WTC11 (cell line): ENCODE data around the gene TMC6. TPM values are rescaled to one million over a fixed set of nuclear protein-coding genes. Genes with fewer than 3 reads are reported as not detected.

Experiments
- ATAC-seq: fragments of 200-7000 bp; cut with Tn5 transposase; 2 replicates; pipeline ENCODE4 v1.10.0; 2021; ENCODE audit warnings: mild to moderate bottlenecking, moderate library complexity
- CTCF ChIA-PET: fragments of 300-600 bp; sonication (Branson Sonifier 250); formaldehyde crosslinking; loops from one replicate; lab custom pipeline; 2021; ENCODE audit warnings: antibody characterized with exemption; lab: Charles Lee
- POLR2A ChIA-PET: fragments of 350-600 bp; sonication (Branson Sonifier 250); formaldehyde crosslinking; loops from one replicate; lab custom pipeline; 2021; ENCODE audit warnings: antibody characterized with exemption; lab: Charles Lee
- DNase-seq: peaks from one replicate; pipeline ENCODE4 v3.0.0; 2021; ENCODE audit warnings: low spot score
- H3K27ac Mint-ChIP-seq: 2 replicates; pipeline ENCODE4 v1.8.0; 2021; ENCODE audit warnings: mixed read lengths
- H3K27me3 Mint-ChIP-seq: 2 replicates; pipeline ENCODE4 v1.8.0; 2021; ENCODE audit warnings: low read depth, mild to moderate bottlenecking, moderate library complexity, mixed read lengths
- H3K36me3 Mint-ChIP-seq: 2 replicates; pipeline ENCODE4 v1.8.0; 2021; ENCODE audit warnings: mixed read lengths
- H3K4me1 Mint-ChIP-seq: 2 replicates; pipeline ENCODE4 v1.8.0; 2022; ENCODE audit warnings: mixed read lengths
- H3K4me3 Mint-ChIP-seq: 2 replicates; pipeline ENCODE4 v1.8.0; 2021; ENCODE audit warnings: mild to moderate bottlenecking, moderate library complexity, mixed read lengths
- H3K9me3 Mint-ChIP-seq: 2 replicates; pipeline ENCODE4 v1.8.0; 2021; ENCODE audit warnings: mixed read lengths
- ATF2 ChIP-seq: sonication (generic); formaldehyde crosslinking; IDR thresholded peaks from 2 replicates; pipeline ENCODE4 v1.8.1; 2022; ENCODE audit warnings: low read depth, missing genetic modification reagents, borderline replicate concordance
- ERG ChIP-seq: fragments of 250-450 bp; sonication (Bioruptor Pico); IDR thresholded peaks from 2 replicates; pipeline ENCODE4 v1.8.0; 2021; ENCODE audit warnings: mild to moderate bottlenecking
- ESRRA ChIP-seq: sonication (generic); formaldehyde crosslinking; IDR thresholded peaks from 2 replicates; pipeline ENCODE4 v1.8.1; 2022; ENCODE audit warnings: mild to moderate bottlenecking, missing genetic modification reagents, borderline replicate concordance
- GRHL2 ChIP-seq: fragments of 250-450 bp; sonication (Bioruptor Pico); IDR thresholded peaks from 2 replicates; pipeline ENCODE4 v1.8.0; 2022; ENCODE audit warnings: mild to moderate bottlenecking, moderate library complexity; ENCODE audit not compliant: insufficient replicate concordance, severe bottlenecking
- IRF1 ChIP-seq: sonication (generic); formaldehyde crosslinking; IDR thresholded peaks from 2 replicates; pipeline ENCODE4 v1.8.0; 2023; ENCODE audit warnings: missing genetic modification reagents
- IRF2 ChIP-seq: sonication (generic); formaldehyde crosslinking; IDR thresholded peaks from 2 replicates; pipeline ENCODE4 v1.8.0; 2022; ENCODE audit warnings: low read depth, missing genetic modification reagents, borderline replicate concordance
- MAX ChIP-seq: sonication (generic); formaldehyde crosslinking; IDR thresholded peaks from 2 replicates; pipeline ENCODE4 v1.8.0; 2022; ENCODE audit warnings: mild to moderate bottlenecking, missing genetic modification reagents
- NR2C2 ChIP-seq: sonication (generic); formaldehyde crosslinking; IDR thresholded peaks from 2 replicates; pipeline ENCODE4 v1.8.0; 2022; ENCODE audit warnings: mild to moderate bottlenecking, missing genetic modification reagents
- NR3C1 ChIP-seq: sonication (generic); formaldehyde crosslinking; conservative IDR thresholded peaks from 2 replicates; pipeline ENCODE4 v1.8.1; 2023; ENCODE audit warnings: low read depth, mild to moderate bottlenecking, missing genetic modification reagents
- SOX15 ChIP-seq: fragments of 250-450 bp; sonication (Bioruptor Pico); IDR thresholded peaks from 2 replicates; pipeline ENCODE4 v1.9.0; 2021; ENCODE audit warnings: mild to moderate bottlenecking
- TEAD1 ChIP-seq: sonication (generic); formaldehyde crosslinking; IDR thresholded peaks from 2 replicates; pipeline ENCODE4 v1.8.0; 2022; ENCODE audit warnings: mild to moderate bottlenecking, missing genetic modification reagents
- ZBTB43 ChIP-seq: sonication (generic); formaldehyde crosslinking; IDR thresholded peaks from 2 replicates; pipeline ENCODE4 v1.8.1; 2023; ENCODE audit warnings: mild to moderate bottlenecking, missing genetic modification reagents
- ZNF396 ChIP-seq: fragments of 250-450 bp; sonication (Bioruptor Pico); IDR thresholded peaks from 2 replicates; pipeline ENCODE4 v1.8.0; 2021; ENCODE audit warnings: mild to moderate bottlenecking, moderate library complexity, borderline replicate concordance
- ZNF416 ChIP-seq: fragments of 250-450 bp; sonication (Bioruptor Pico); IDR thresholded peaks from 2 replicates; pipeline ENCODE4 v1.9.0; 2021; ENCODE audit warnings: mild to moderate bottlenecking, inconsistent platforms
- total RNA-seq: library from RNA; stranded (reverse); gene quantifications from 3 replicates; pipeline ENCODE4 v1.2.3, GENCODE V29; 2021
- TF ChIP-seq, protein P1 (sequence below): fragments of 200-600 bp; IDR thresholded peaks from 2 replicates; pipeline ENCODE4 v1.8.0; 2022; ENCODE audit warnings: antibody characterized with exemption
- TF ChIP-seq, protein P2 (sequence below): sonication (generic); formaldehyde crosslinking; IDR thresholded peaks from 2 replicates; pipeline ENCODE4 v1.8.0; 2022; ENCODE audit warnings: mild to moderate bottlenecking, missing genetic modification reagents
- TF ChIP-seq, protein P3 (sequence below): sonication (generic); formaldehyde crosslinking; IDR thresholded peaks from 2 replicates; pipeline ENCODE4 v1.8.0; 2022; ENCODE audit warnings: missing genetic modification reagents

TMC6 gene
- total RNA-seq, 1 experiment from 2014 or later: 120 TPM

DNA sequence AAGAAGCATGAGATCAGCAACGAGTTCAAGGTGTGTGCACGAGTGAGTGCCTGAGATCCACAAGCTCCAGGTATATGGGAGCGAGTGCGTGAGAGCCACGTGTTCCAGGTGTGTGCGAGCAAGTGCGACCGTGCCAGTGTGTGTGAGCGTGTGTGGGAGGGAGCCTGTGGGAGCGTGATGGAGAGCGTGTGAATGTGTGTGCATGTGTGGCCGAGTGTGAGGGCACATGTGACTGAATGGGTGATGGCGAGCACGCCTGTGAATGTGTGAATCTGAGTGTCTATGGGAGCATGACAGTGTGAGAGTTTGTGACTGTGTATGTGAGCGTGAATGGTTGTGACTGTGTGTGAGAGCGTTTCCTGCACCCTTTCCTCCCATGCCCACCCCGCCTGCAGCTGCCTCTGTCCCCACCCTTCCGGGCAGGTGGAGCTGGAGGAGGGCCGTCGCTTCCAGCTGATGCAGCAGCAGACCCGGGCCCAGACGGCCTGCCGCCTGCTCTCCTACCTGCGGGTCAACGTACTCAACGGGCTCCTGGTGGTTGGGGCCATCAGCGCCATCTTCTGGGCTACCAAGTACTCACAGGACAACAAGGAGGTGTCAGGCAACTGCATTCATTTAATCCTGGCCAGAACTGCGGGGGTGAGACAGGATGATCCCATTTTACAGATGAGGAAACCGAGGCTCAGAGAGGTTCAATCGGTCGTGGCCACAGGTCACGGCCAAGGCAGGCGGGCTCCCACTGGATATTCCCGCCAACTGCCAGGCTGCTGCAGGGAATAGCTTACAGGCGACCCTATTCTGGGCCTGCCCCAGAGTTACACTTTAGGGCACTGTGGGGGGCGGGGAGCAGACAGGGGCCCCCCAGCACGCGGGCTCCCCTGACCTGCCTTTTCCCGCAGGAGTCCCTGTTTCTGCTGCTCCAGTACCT is 5.7 kb upstream of the TMC6 start (continued):
- TF ChIP-seq GRHL2 (CRISPR knock-in tag) (no peak), NR2C2 (no peak), IRF1 (CRISPR knock-in tag) (no peak), ESRRA (CRISPR knock-in tag) (no peak), IRF2 (CRISPR knock-in tag) (no peak), ZNF396 (CRISPR knock-in tag) (peak; percentile 74; the same call in 1 of the 2 replicates), ERG (CRISPR knock-in tag) (no peak), TEAD1 (CRISPR knock-in tag) (0 out of 2 replicates have a peak, but pooled peaks have one; percentile 16), ATF2 (CRISPR knock-in tag) (no peak), SOX15 (CRISPR knock-in tag) (no peak), ZBTB43 (CRISPR knock-in tag) (peak; percentile 58; the same call in 1 of the 2 replicates), MAX (CRISPR knock-in tag) (peak; percentile 78), NR3C1 (no peak)
- TF ChIP-seq, protein P1, sequence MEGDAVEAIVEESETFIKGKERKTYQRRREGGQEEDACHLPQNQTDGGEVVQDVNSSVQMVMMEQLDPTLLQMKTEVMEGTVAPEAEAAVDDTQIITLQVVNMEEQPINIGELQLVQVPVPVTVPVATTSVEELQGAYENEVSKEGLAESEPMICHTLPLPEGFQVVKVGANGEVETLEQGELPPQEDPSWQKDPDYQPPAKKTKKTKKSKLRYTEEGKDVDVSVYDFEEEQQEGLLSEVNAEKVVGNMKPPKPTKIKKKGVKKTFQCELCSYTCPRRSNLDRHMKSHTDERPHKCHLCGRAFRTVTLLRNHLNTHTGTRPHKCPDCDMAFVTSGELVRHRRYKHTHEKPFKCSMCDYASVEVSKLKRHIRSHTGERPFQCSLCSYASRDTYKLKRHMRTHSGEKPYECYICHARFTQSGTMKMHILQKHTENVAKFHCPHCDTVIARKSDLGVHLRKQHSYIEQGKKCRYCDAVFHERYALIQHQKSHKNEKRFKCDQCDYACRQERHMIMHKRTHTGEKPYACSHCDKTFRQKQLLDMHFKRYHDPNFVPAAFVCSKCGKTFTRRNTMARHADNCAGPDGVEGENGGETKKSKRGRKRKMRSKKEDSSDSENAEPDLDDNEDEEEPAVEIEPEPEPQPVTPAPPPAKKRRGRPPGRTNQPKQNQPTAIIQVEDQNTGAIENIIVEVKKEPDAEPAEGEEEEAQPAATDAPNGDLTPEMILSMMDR: peak; percentile 40; the same call in 1 of the 2 replicates
- TF ChIP-seq, protein P2, sequence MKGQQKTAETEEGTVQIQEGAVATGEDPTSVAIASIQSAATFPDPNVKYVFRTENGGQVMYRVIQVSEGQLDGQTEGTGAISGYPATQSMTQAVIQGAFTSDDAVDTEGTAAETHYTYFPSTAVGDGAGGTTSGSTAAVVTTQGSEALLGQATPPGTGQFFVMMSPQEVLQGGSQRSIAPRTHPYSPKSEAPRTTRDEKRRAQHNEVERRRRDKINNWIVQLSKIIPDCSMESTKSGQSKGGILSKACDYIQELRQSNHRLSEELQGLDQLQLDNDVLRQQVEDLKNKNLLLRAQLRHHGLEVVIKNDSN (CRISPR knock-in tag): no peak
- TF ChIP-seq, all 79 proteins: peak for 8

DNA sequence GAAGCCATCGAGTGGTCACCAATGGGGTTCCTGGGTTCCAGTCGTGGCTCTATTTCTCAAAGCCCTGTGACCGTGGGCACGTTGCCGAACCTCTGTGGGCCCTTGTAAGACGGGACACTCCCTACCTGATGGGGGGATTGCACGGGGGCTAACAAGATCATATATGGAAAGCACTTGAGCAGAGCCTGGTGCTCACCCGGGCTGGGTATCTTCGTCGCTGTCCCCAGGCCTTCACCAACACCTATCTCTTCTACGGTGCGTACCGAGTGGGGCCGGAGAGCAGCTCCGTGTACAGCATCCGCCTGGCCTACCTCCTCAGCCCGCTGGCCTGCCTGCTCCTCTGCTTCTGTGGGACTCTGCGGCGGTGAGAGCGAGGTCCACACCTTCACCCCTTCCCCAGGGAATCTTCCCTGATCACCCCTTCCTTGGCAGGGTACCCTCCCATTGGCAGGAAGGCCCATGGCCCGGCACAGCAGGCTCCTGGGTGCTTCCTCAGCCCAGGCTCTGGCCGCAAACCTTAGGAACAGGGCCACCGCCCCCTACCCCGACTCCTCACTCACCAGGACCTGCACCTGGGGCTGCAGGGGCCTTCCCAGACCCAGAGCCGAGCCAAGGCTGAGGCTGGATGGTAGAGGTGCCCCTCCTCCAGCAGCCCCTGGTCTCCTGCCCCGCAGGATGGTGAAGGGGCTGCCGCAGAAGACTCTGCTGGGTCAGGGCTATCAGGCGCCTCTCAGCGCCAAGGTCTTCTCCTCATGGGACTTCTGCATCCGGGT is 4.8 kb upstream of the TMC6 start:
- TF ChIP-seq ZNF396 (CRISPR knock-in tag) (no peak), ZNF416 (CRISPR knock-in tag) (no peak)
- TF ChIP-seq, protein P3, sequence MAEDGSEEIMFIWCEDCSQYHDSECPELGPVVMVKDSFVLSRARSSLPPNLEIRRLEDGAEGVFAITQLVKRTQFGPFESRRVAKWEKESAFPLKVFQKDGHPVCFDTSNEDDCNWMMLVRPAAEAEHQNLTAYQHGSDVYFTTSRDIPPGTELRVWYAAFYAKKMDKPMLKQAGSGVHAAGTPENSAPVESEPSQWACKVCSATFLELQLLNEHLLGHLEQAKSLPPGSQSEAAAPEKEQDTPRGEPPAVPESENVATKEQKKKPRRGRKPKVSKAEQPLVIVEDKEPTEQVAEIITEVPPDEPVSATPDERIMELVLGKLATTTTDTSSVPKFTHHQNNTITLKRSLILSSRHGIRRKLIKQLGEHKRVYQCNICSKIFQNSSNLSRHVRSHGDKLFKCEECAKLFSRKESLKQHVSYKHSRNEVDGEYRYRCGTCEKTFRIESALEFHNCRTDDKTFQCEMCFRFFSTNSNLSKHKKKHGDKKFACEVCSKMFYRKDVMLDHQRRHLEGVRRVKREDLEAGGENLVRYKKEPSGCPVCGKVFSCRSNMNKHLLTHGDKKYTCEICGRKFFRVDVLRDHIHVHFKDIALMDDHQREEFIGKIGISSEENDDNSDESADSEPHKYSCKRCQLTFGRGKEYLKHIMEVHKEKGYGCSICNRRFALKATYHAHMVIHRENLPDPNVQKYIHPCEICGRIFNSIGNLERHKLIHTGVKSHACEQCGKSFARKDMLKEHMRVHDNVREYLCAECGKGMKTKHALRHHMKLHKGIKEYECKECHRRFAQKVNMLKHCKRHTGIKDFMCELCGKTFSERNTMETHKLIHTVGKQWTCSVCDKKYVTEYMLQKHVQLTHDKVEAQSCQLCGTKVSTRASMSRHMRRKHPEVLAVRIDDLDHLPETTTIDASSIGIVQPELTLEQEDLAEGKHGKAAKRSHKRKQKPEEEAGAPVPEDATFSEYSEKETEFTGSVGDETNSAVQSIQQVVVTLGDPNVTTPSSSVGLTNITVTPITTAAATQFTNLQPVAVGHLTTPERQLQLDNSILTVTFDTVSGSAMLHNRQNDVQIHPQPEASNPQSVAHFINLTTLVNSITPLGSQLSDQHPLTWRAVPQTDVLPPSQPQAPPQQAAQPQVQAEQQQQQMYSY (CRISPR knock-in tag): 0 out of 2 replicates have a peak, but pooled peaks have one; percentile 8
- Mint-ChIP-seq H3K9me3 (no peaks in the 10 kb centered on the region), H3K27ac (no peak overlapping the region), H3K4me3 (no peak overlapping the region), H3K27me3 (peaks cover 17% of the 10 kb centered on the region), H3K4me1 (peaks cover 36% of the 10 kb centered on the region), H3K36me3 (no peaks in the 10 kb centered on the region)
- DNase-seq (no peak), ATAC-seq (no peak)
- CTCF ChIA-PET: interaction anchor here (0.5 to 10.2 kb wide), 8 partner anchors 19 to 766 kb away, joined by 3 to 82 read pairs (median 5); partner anchors contain the start of genes AFMID and TK1
- POLR2A ChIA-PET: interaction anchor here (1.1 kb wide), 1 partner anchor 54 kb away, joined by 4 read pairs; the partner anchor contains the start of genes AFMID and TK1
